ENCODE results near the gene CHPF.

DNA sequence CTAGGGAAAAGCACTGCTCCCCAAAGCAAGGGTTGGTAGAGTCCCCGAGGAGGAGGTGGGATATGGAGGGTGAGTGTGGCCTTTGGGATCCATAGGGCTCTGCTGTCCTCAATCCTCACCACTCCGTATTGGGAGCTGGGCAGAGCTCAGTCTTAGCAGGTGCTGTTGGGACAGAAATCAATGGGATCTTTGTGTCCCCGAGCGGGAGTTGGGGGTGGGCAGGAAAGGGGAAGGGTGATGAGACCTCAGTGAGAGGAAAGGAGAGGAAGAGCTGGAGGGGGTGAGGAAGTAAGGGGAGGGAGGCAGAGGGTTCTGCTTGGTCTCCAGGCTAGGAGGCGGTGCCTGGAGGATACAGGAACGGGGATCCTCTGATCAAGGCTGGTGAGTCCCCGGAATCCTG, 26.7 kb downstream of the CHPF start:
- no peak for TF ChIP-seq POLR2A (IDR thresholded peaks at IDR 0.05)
- TF ChIP-seq, protein P1, sequence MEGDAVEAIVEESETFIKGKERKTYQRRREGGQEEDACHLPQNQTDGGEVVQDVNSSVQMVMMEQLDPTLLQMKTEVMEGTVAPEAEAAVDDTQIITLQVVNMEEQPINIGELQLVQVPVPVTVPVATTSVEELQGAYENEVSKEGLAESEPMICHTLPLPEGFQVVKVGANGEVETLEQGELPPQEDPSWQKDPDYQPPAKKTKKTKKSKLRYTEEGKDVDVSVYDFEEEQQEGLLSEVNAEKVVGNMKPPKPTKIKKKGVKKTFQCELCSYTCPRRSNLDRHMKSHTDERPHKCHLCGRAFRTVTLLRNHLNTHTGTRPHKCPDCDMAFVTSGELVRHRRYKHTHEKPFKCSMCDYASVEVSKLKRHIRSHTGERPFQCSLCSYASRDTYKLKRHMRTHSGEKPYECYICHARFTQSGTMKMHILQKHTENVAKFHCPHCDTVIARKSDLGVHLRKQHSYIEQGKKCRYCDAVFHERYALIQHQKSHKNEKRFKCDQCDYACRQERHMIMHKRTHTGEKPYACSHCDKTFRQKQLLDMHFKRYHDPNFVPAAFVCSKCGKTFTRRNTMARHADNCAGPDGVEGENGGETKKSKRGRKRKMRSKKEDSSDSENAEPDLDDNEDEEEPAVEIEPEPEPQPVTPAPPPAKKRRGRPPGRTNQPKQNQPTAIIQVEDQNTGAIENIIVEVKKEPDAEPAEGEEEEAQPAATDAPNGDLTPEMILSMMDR (IDR thresholded peaks at IDR 0.05), result no peak

All from esophagus squamous epithelium (tissue), 4 donors.